H1 (cell line): ENCODE data around the gene MFSD2B. TPM values are rescaled to one million over a fixed set of nuclear protein-coding genes. Genes with fewer than 3 reads are reported as not detected.

ENCODE experiments used
- CTCF ChIA-PET: fragments of 300-600 bp; sonication (Branson Sonifier 250); formaldehyde crosslinking; loops from one replicate; lab custom pipeline; 2021; ENCODE audit not compliant: partially characterized antibody; lab: Charles Lee
- POLR2A ChIA-PET: fragments of 300-600 bp; sonication (Branson Sonifier 250); formaldehyde crosslinking; loops from one replicate; lab custom pipeline; 2021; ENCODE audit warnings: inconsistent platforms; ENCODE audit not compliant: partially characterized antibody; lab: Charles Lee
- DNase-seq, 2 experiments: peaks; one replicate each; pipeline versions ENCODE4 v3.0.0 to v3.0.0-alpha.2; 2010 to 2022; ENCODE audit warnings: low spot score in 2 of 2, low read depth in 1 of 2, mixed read lengths in 1 of 2
- FAIRE-seq: peaks from 2 replicates; lab custom pipeline; 2011; peaks lifted over from hg19 to GRCh38; lab: Jason Lieb, UNC
- H2AFZ ChIP-seq: 2 replicates; pipeline ENCODE4 v1.8.1; 2012; ENCODE audit warnings: low read length, inconsistent platforms
- H2AK5ac ChIP-seq: 2 replicates; pipeline ENCODE4 v1.6.1; 2013; ENCODE audit warnings: low read depth, low read length
- H2BK120ac ChIP-seq: replicated peaks from 2 replicates; pipeline ENCODE3; 2013; ENCODE audit warnings: low read depth, low read length, inconsistent platforms
- H2BK12ac ChIP-seq: 2 replicates; pipeline ENCODE4 v1.6.1; 2013; ENCODE audit warnings: low read depth, low read length
- H2BK15ac ChIP-seq: 2 replicates; pipeline ENCODE4 v1.6.1; 2013; ENCODE audit warnings: low read length
- H2BK20ac ChIP-seq: 2 replicates; pipeline ENCODE4 v1.6.1; 2013; ENCODE audit warnings: low read length
- H2BK5ac ChIP-seq: 2 replicates; pipeline ENCODE4 v1.6.1; 2013; ENCODE audit warnings: low read depth, low read length
- H3K14ac ChIP-seq: 2 replicates; pipeline ENCODE4 v1.6.1; 2013; ENCODE audit warnings: inconsistent platforms; ENCODE audit not compliant: insufficient read length
- H3K18ac ChIP-seq: 2 replicates; pipeline ENCODE4 v1.6.1; 2013; ENCODE audit warnings: low read length; ENCODE audit errors: extremely low read depth
- H3K23ac ChIP-seq: 2 replicates; pipeline ENCODE4 v1.6.1; 2013; ENCODE audit warnings: inconsistent platforms; ENCODE audit not compliant: insufficient read length
- H3K23me2 ChIP-seq: 2 replicates; pipeline ENCODE4 v1.6.1; 2013; ENCODE audit warnings: low read depth, low read length
- H3K27ac ChIP-seq: 2 replicates; pipeline ENCODE4 v1.6.1; 2011; ENCODE audit warnings: low read depth, low read length, inconsistent platforms
- H3K27me3 ChIP-seq, 4 experiments: replicated peaks in 1 of 4; 1 replicate in 1 of 4; 2 replicates in 3 of 4; pipeline versions ENCODE4 v1.6.1 to v1.8.1; 2011 to 2013; ENCODE audit warnings: low read length in 3 of 4, mild to moderate bottlenecking in 3 of 4, inconsistent platforms in 2 of 4, mixed read lengths in 2 of 4, moderate library complexity in 1 of 4; ENCODE audit not compliant: control insufficient read depth in 3 of 4, insufficient read depth in 3 of 4; ENCODE audit errors: extremely low read depth in 1 of 4
- H3K36me3 ChIP-seq, 4 experiments: 2 replicates each; pipeline versions ENCODE4 v1.6.1 to v1.8.1; 2011 to 2013; ENCODE audit warnings: mild to moderate bottlenecking in 4 of 4, low read length in 3 of 4, moderate library complexity in 2 of 4, control low read depth in 1 of 4, inconsistent platforms in 1 of 4; ENCODE audit not compliant: insufficient read depth in 4 of 4, control insufficient read depth in 2 of 4
- H3K4ac ChIP-seq: replicated peaks from 2 replicates; pipeline ENCODE3; 2013; ENCODE audit warnings: low read length, low read depth, mixed read lengths, inconsistent platforms; ENCODE audit not compliant: insufficient read length
- H3K4me1 ChIP-seq, 4 experiments: replicated peaks in 1 of 4; 1 replicate in 1 of 4; 2 replicates in 3 of 4; pipeline versions ENCODE4 v1.6.1 to v1.8.1; 2011 to 2013; ENCODE audit warnings: low read length in 3 of 4, inconsistent platforms in 2 of 4, mixed read lengths in 1 of 4; ENCODE audit not compliant: insufficient read depth in 4 of 4, control insufficient read depth in 3 of 4
- H3K4me2 ChIP-seq, 2 experiments: 2 replicates each; pipeline versions ENCODE4 v1.6.1 to v1.8.1; 2011 to 2013; ENCODE audit warnings: low read depth in 2 of 2, low read length in 2 of 2, control low read depth in 1 of 2, inconsistent platforms in 1 of 2, mild to moderate bottlenecking in 1 of 2; ENCODE audit not compliant: insufficient read depth in 1 of 2
- H3K4me3 ChIP-seq, 4 experiments: fragments of 200-600, 300-600 bp in 1 of 4; sonication (generic), shearing (Covaris generic), sonication (Bioruptor Twin) in 1 of 4; 2 replicates each; pipeline versions ENCODE4 v1.5.1 to v1.8.1; 2011 to 2016; ENCODE audit warnings: low read length in 4 of 4, low read depth in 3 of 4, control low read depth in 2 of 4, inconsistent platforms in 2 of 4, mild to moderate bottlenecking in 2 of 4, mixed read lengths in 1 of 4, moderate library complexity in 1 of 4; ENCODE audit not compliant: insufficient read depth in 2 of 4; ENCODE audit errors: extremely low read depth in 1 of 4
- H3K56ac ChIP-seq: replicated peaks from 2 replicates; pipeline ENCODE3; 2013; ENCODE audit warnings: low read depth, mild to moderate bottlenecking, mixed read lengths, low read length, inconsistent platforms; ENCODE audit not compliant: insufficient read length
- H3K79me1 ChIP-seq: 2 replicates; pipeline ENCODE4 v1.6.1; 2013; ENCODE audit warnings: low read depth, low read length, control low read depth
- H3K79me2 ChIP-seq, 2 experiments: 2 replicates each; pipeline versions ENCODE4 v1.6.1 to v1.8.1; 2012 to 2013; ENCODE audit warnings: low read length in 2 of 2, mild to moderate bottlenecking in 2 of 2, inconsistent platforms in 1 of 2; ENCODE audit not compliant: insufficient read depth in 2 of 2, control insufficient read depth in 1 of 2
- H3K9ac ChIP-seq, 4 experiments: replicated peaks in 1 of 4; 1 replicate in 1 of 4; 2 replicates in 3 of 4; pipeline versions ENCODE4 v1.6.1 to v1.8.1; 2011 to 2013; ENCODE audit warnings: low read depth in 3 of 4, low read length in 3 of 4, control low read depth in 2 of 4, mild to moderate bottlenecking in 2 of 4, moderate library complexity in 2 of 4, inconsistent platforms in 1 of 4; ENCODE audit errors: extremely low read depth in 1 of 4
- H3K9me3 ChIP-seq, 2 experiments: 2 replicates each; pipeline versions ENCODE4 v1.6.1 to v1.8.1; 2012 to 2013; ENCODE audit warnings: mild to moderate bottlenecking in 2 of 2, moderate library complexity in 2 of 2, control low read depth in 1 of 2, inconsistent platforms in 1 of 2, low read depth in 1 of 2, low read length in 1 of 2, mixed read lengths in 1 of 2; ENCODE audit not compliant: insufficient read depth in 2 of 2
- H4K20me1 ChIP-seq, 2 experiments: replicated peaks in 1 of 2; 2 replicates each; pipeline versions ENCODE3 to v1.8.1; 2011 to 2013; ENCODE audit warnings: inconsistent platforms in 2 of 2, low read length in 2 of 2, mild to moderate bottlenecking in 1 of 2; ENCODE audit not compliant: insufficient read depth in 2 of 2, control insufficient read depth in 1 of 2
- H4K5ac ChIP-seq: 2 replicates; pipeline ENCODE4 v1.6.1; 2013; ENCODE audit warnings: low read length, low read depth, mixed read lengths, inconsistent platforms; ENCODE audit not compliant: insufficient read length
- H4K8ac ChIP-seq: 2 replicates; pipeline ENCODE4 v1.8.0; 2013; ENCODE audit warnings: mild to moderate bottlenecking, moderate library complexity, low read length, inconsistent platforms; ENCODE audit not compliant: insufficient read depth; ENCODE audit errors: extremely low read depth
- H4K91ac ChIP-seq: replicated peaks from 2 replicates; pipeline ENCODE3; 2013; ENCODE audit warnings: low read length, mixed read lengths, inconsistent platforms; ENCODE audit not compliant: insufficient read length
- ATF3 ChIP-seq: IDR thresholded peaks from 2 replicates; pipeline ENCODE4 v1.6.1; 2011; ENCODE audit warnings: low read depth, mild to moderate bottlenecking, low read length; ENCODE audit not compliant: insufficient read depth
- CHD2 ChIP-seq: IDR thresholded peaks from 2 replicates; pipeline ENCODE4 v1.6.1; 2012; ENCODE audit warnings: low read length, improper control_type of control experiment
- CREB1 ChIP-seq: IDR thresholded peaks from 2 replicates; pipeline ENCODE4 v1.6.1; 2012; ENCODE audit warnings: inconsistent platforms
- EP300 ChIP-seq, 2 experiments: IDR thresholded peaks; 1 replicate in 1 of 2; 2 replicates in 1 of 2; pipeline ENCODE4 v1.6.1; 2011 to 2012; ENCODE audit warnings: low read depth in 2 of 2, low read length in 2 of 2, mild to moderate bottlenecking in 2 of 2, borderline replicate concordance in 1 of 2, inconsistent platforms in 1 of 2, moderate library complexity in 1 of 2
- EZH2 ChIP-seq: fragments of 200-600 bp; sonication (generic); IDR thresholded peaks from 2 replicates; pipeline ENCODE4 v1.7.1; 2012; ENCODE audit warnings: low read depth, mild to moderate bottlenecking, moderate library complexity, low read length, inconsistent platforms; ENCODE audit not compliant: severe bottlenecking
- HDAC6 ChIP-seq: IDR thresholded peaks from one replicate; pipeline ENCODE4 v1.7.1; 2012; ENCODE audit warnings: low read depth, mild to moderate bottlenecking, inconsistent platforms, low read length, moderate library complexity
- KDM5A ChIP-seq: fragments of 200-600 bp; IDR thresholded peaks from 2 replicates; pipeline ENCODE4 v1.7.1; 2012; ENCODE audit warnings: mild to moderate bottlenecking, low read length, inconsistent platforms, mixed read lengths
- POU5F1 ChIP-seq: IDR thresholded peaks from 2 replicates; pipeline ENCODE4 v1.6.1; 2011; ENCODE audit warnings: low read depth, mild to moderate bottlenecking, low read length, moderate library complexity
- RFX5 ChIP-seq: IDR thresholded peaks from 2 replicates; pipeline ENCODE4 v1.6.1; 2011; ENCODE audit warnings: low read depth, low read length, improper control_type of control experiment, borderline replicate concordance
- RXRA ChIP-seq: IDR thresholded peaks from 2 replicates; pipeline ENCODE4 v1.6.1; 2011; ENCODE audit warnings: low read depth, mild to moderate bottlenecking, low read length, moderate library complexity; ENCODE audit not compliant: insufficient read depth
- SAP30 ChIP-seq: fragments of 300-600 bp; sonication (generic); IDR thresholded peaks from 2 replicates; pipeline ENCODE4 v1.7.1; 2012; ENCODE audit warnings: low read length, moderate library complexity, mild to moderate bottlenecking, inconsistent platforms; ENCODE audit not compliant: insufficient read depth, insufficient replicate concordance
- SIRT6 ChIP-seq: IDR thresholded peaks from one replicate; pipeline ENCODE4 v1.7.1; 2012; ENCODE audit warnings: low read length, inconsistent platforms
- SRF ChIP-seq: IDR thresholded peaks from 2 replicates; pipeline ENCODE4 v1.6.1; 2011; ENCODE audit warnings: mild to moderate bottlenecking, low read depth, low read length, moderate library complexity
- TBP ChIP-seq: IDR thresholded peaks from 2 replicates; pipeline ENCODE4 v1.6.1; 2011; ENCODE audit warnings: low read depth, low read length, improper control_type of control experiment
- WGBS, 2 experiments: shearing (Covaris generic) in 1 of 2; methylation state at CpG; one replicate each; pipeline versions ENCODE4 v1.1.6 to v1.1.7; 2013 to 2015; ENCODE audit warnings: low lambda C conversion rate in 2 of 2, mixed read lengths in 2 of 2, inconsistent platforms in 1 of 2, low coverage in 1 of 2, missing lambda C conversion rate in 1 of 2; ENCODE audit not compliant: insufficient replicate concordance in 2 of 2, insufficient coverage in 1 of 2, insufficient read length in 1 of 2; ENCODE audit errors: extremely low coverage in 1 of 2, missing lambda C conversion rate in 1 of 2; 5-methylcytosine and 5-hydroxymethylcytosine counted together
- polyA plus RNA-seq, 7 experiments: library from polyadenylated mRNA; depleted of rRNA in 3 of 7; stranded (reverse) in 5 of 7; unstranded in 2 of 7; fragments of >200 nt in 5 of 7; fragments of 200-250 nt in 2 of 7; gene quantifications; 1 replicate in 5 of 7; 2 replicates in 1 of 7; 4 replicates in 1 of 7; pipeline versions ENCODE4 v1.2.1 to v1.2.3, GENCODE V29; 2011 to 2013; ENCODE audit warnings: missing spikeins in 2 of 7, mixed read lengths in 2 of 7
- total RNA-seq: library from RNA; stranded (reverse); fragmentation: NEBNext Ultra II Directional; extraction: Animal tissue kit (Norgen Biotek cat#: 25700); gene quantifications from 2 replicates; pipeline ENCODE4 v1.2.1, GENCODE V29; 2021

MFSD2B gene
- total and polyA plus RNA-seq, 2 of the 8 experiments (the other 6 are each of a cell fraction or from before 2014, with no cell fraction given): 0.33 to 0.48 TPM

GRCh38 chr2:23994567-23994966 is 15.3 kb upstream of the MFSD2B start:
- Histone ChIP-seq H3K79me2 (no peaks in the 10 kb centered on the region), H3K14ac (no peak overlapping the region), H2BK20ac (no peak overlapping the region), H4K91ac (no peak overlapping the region), H2BK120ac (no peak overlapping the region), H3K4ac (no peak overlapping the region), H3K23me2 (no peaks in the 10 kb centered on the region), H2BK15ac (no peak overlapping the region), H3K56ac (no peak overlapping the region), H4K8ac (no peak overlapping the region), H3K79me1 (no peaks in the 10 kb centered on the region), H2AFZ (no peak overlapping the region), H3K36me3 (no peaks in the 10 kb centered on the region; a peak in 1 of 8 replicates), H3K4me3 (no peak overlapping the region), H2AK5ac (no peak overlapping the region), H2BK12ac (no peak overlapping the region), H4K20me1 (no peaks in the 10 kb centered on the region), H3K18ac (no peak overlapping the region), H3K27me3 (no peaks in the 10 kb centered on the region), H3K9ac (no peak overlapping the region), H3K9me3 (no peaks in the 10 kb centered on the region), H3K23ac (no peak overlapping the region), H4K5ac (no peak overlapping the region), H3K4me1 (peaks cover 0 to 3% (median 0%) of the 10 kb centered on the region in 4 experiments; a peak in 2 of 7 replicates), H2BK5ac (no peak overlapping the region), H3K27ac (no peak overlapping the region), H3K4me2 (no peak overlapping the region)
- FAIRE-seq: no peak
- WGBS, 2 experiments: 78% methylated on average over 1 of the region's 1 CpG; no CpG with 5 or more reads in 1 of the 2 experiments
- POLR2A ChIA-PET: interaction anchor here (0.9 to 1.4 kb wide), 2 partner anchors 9 to 67 kb away, joined by 3 read pairs; partner anchors contain the start of gene ATAD2B
- no peak for DNase-seq
- CTCF ChIA-PET: interaction anchor here (0.8 kb wide), 1 partner anchor 27 kb away, joined by 3 read pairs; no protein-coding TSS in a partner anchor
- TF ChIP-seq CREB1: no peak
- TF ChIP-seq TBP: no peak
- no peak for TF ChIP-seq CHD2
- no peak for TF ChIP-seq SIRT6
- TF ChIP-seq EP300 (IDR thresholded peaks at IDR 0.05; ENCODE audit: borderline replicate concordance in 1 of 2, low read depth in 2 of 2, low read length in 2 of 2): no peak
- TF ChIP-seq RFX5: no peak
- no peak for TF ChIP-seq SRF
- TF ChIP-seq HDAC6: no peak
- TF ChIP-seq SAP30: no peak
- no peak for TF ChIP-seq ATF3
- TF ChIP-seq EZH2: no peak
- TF ChIP-seq KDM5A: no peak
- TF ChIP-seq POU5F1: no peak
- TF ChIP-seq RXRA: no peak
